WERI-Rb-1 (cell line): Measurements from ENCODE around the gene HES2.

Source experiments
- DNase-seq: peaks from one replicate; pipeline ENCODE4 v3.0.0-alpha.2; 2020
- H3K27ac ChIP-seq: fragments of 250-450 bp; sonication (Bioruptor Pico); 2 replicates; pipeline ENCODE4 v1.5.1; 2020; ENCODE audit warnings: mild to moderate bottlenecking, moderate library complexity
- H3K27me3 ChIP-seq: fragments of 250-450 bp; sonication (Bioruptor Pico); 2 replicates; pipeline ENCODE4 v1.5.1; 2021; ENCODE audit warnings: mild to moderate bottlenecking, low read depth, moderate library complexity; ENCODE audit not compliant: insufficient read depth, severe bottlenecking
- H3K36me3 ChIP-seq: fragments of 250-450 bp; sonication (Bioruptor Pico); 2 replicates; pipeline ENCODE4 v1.5.1; 2020; ENCODE audit warnings: mild to moderate bottlenecking, moderate library complexity
- H3K4me3 ChIP-seq: 2 replicates; pipeline ENCODE4 v1.5.1; 2011; ENCODE audit warnings: low read depth, mild to moderate bottlenecking, control low read depth, low read length
- H3K9me3 ChIP-seq: fragments of 250-450 bp; sonication (Bioruptor Pico); 2 replicates; pipeline ENCODE4 v1.5.1; 2021; ENCODE audit warnings: mild to moderate bottlenecking, moderate library complexity; ENCODE audit not compliant: severe bottlenecking
- CTCF ChIP-seq: IDR thresholded peaks from 2 replicates; pipeline ENCODE4 v1.5.1; 2011; ENCODE audit warnings: low read depth, mild to moderate bottlenecking, control low read depth, inconsistent platforms, low read length

The HES2 gene

GRCh38 chr1:6445062-6445763 lies 25.5 kb upstream of the HES2 start:
- H3K4me3 ChIP-seq: no peak overlapping the region
- DNase-seq: peak; percentile 48
- peak; percentile 52 for TF ChIP-seq CTCF

DNA sequence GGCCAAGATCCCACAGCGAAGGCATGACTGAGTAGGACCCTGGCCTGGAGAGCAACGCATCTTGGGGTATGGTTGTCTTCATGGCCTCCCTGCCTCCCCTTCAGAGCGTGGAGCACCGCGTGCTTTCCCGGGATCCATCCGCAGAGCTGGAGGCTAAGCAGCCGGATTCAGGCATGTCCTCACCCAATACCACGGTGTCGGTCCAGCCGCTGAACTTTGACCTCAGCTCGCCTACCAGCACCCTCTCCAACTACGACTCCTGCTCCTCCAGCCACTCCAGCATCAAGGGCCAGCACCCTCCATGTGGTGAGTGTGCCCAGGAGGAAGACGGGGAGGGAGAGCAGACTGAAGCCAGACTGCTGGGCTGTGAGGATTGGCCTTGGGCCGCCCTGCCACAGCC lies 24.7 kb upstream of the HES2 start:
- Histone ChIP-seq H3K27me3 (no peaks in the 10 kb centered on the region), H3K36me3 (no peaks in the 10 kb centered on the region), H3K27ac (no peak overlapping the region), H3K9me3 (no peaks in the 10 kb centered on the region), H3K4me3 (no peak overlapping the region)
- DNase-seq: no peak
- no peak for TF ChIP-seq CTCF

More at GRCh38 chr1:6445062-6445763, 25.5 kb upstream of the HES2 start:
- Histone ChIP-seq H3K27me3 (no peaks in the 10 kb centered on the region), H3K36me3 (no peaks in the 10 kb centered on the region), H3K9me3 (no peaks in the 10 kb centered on the region), H3K27ac (no peak overlapping the region)

DNA sequence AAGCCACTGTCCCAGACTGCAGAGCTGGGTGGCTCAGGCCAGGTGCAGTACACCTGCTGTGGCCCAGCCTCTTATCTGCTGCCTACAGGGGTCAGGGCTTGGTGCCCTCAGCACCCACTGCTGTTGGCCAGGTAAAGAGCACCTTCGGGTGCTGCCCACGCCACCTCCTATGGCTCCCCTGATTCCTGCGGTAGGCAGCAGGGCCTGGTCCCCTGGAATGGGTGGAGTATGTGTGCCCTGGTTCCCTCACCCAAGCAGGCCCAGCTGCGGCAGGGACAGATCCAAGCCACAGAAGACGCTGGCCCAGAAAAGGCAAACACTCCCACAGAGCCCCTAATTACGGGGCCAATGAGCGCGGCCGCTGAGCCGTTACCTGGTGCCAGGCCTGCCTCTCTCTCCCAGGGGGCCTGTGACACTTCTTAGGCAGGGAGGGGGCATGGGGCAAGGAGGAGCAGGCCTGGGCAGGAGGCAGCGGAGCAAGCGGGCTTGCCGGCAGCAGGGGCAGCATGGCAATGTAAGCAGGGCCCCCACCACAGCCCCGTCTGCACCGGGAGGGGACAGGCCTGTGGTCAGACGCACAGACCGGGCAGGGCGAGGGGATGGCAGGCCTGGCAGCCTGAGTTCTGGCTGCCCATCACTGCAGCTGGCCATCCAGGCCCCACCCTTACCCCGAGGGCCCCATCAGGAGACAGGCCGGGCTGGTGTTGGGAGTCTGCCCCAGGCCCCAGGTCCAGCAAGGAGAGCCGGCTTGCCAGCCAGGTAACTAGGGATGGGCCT lies 23.8 kb upstream of the HES2 start:
- no peaks in the 10 kb centered on the region for H3K27me3 ChIP-seq

GRCh38 chr1:6441586-6441985 lies 21.9 kb upstream of the HES2 start:
- Histone ChIP-seq H3K27ac (no peak overlapping the region), H3K4me3 (no peak overlapping the region), H3K27me3 (no peaks in the 10 kb centered on the region), H3K9me3 (no peaks in the 10 kb centered on the region), H3K36me3 (no peaks in the 10 kb centered on the region)
- no peak for DNase-seq
- no peak for TF ChIP-seq CTCF

More for the DNA sequence above, 23.8 kb upstream of the HES2 start:
- no peak for TF ChIP-seq CTCF
- Histone ChIP-seq H3K36me3 (no peaks in the 10 kb centered on the region), H3K27ac (no peak overlapping the region), H3K4me3 (no peak overlapping the region), H3K9me3 (no peaks in the 10 kb centered on the region)
- no peak for DNase-seq

GRCh38 chr1:6440198-6441126 lies 20.7 kb upstream of the HES2 start:
- Histone ChIP-seq H3K4me3 (peak overlapping the region; percentile 42), H3K27me3 (no peaks in the 10 kb centered on the region), H3K9me3 (no peaks in the 10 kb centered on the region), H3K36me3 (no peaks in the 10 kb centered on the region), H3K27ac (no peak overlapping the region; the same call in 1 of the 2 replicates)
- peak; percentile 89 for DNase-seq
- peak; percentile 65 for TF ChIP-seq CTCF
